Heart right ventricle (tissue), 16 donors: ENCODE data around the gene BTBD9. TPM values are rescaled to one million over a fixed set of nuclear protein-coding genes. Genes with fewer than 3 reads are reported as not detected.

Experiments used
- ATAC-seq, 8 donors: fragments of 200-7000 bp; cut with Tn5 transposase; one replicate each; pipeline ENCODE4 v1.9.1; 2020; ENCODE audit warnings: mild to moderate bottlenecking in 8 of 8, moderate library complexity in 8 of 8, moderate number of reproducible peaks in 1 of 8
- DNase-seq, 2 donors: peaks; one replicate each; pipeline ENCODE4 v3.0.0-alpha.2; 2020
- H3K27ac ChIP-seq, 10 donors: fragments of 200-600 bp; sonication (generic) in 2 of 10; one replicate each; pipeline versions ENCODE4 v1.5.0 to v1.8.0; 2020 to 2022; ENCODE audit warnings: mild to moderate bottlenecking in 3 of 10
- H3K27me3 ChIP-seq, 7 donors: fragments of 200-600 bp; one replicate each; pipeline ENCODE4 v1.8.0; 2021 to 2022; ENCODE audit warnings: mild to moderate bottlenecking in 2 of 7
- H3K36me3 ChIP-seq, 9 donors: fragments of 200-600 bp; sonication (generic) in 1 of 9; one replicate each; pipeline versions ENCODE4 v1.5.0 to v1.8.0; 2020 to 2022; ENCODE audit warnings: mild to moderate bottlenecking in 2 of 9
- H3K4me1 ChIP-seq, 9 donors: fragments of 200-600 bp; sonication (generic) in 1 of 9; one replicate each; pipeline versions ENCODE4 v1.5.0 to v1.8.0; 2020 to 2022; ENCODE audit warnings: mild to moderate bottlenecking in 4 of 9
- H3K4me3 ChIP-seq, 10 donors: fragments of 200-600 bp; sonication (generic) in 2 of 10; one replicate each; pipeline versions ENCODE4 v1.5.0 to v1.8.0; 2020 to 2022; ENCODE audit warnings: mild to moderate bottlenecking in 7 of 10, moderate library complexity in 2 of 10
- H3K9me3 ChIP-seq, 11 donors: fragments of 200-600 bp in 10 of 11; sonication (generic) in 2 of 11; one replicate each; pipeline versions ENCODE4 v1.5.0 to v1.8.0; 2013 to 2022; ENCODE audit warnings: mild to moderate bottlenecking in 2 of 11, control low read depth in 1 of 11, moderate library complexity in 1 of 11
- CTCF ChIP-seq, 9 donors: fragments of 200-600 bp; sonication (generic) in 2 of 9; IDR thresholded peaks; one replicate each; pipeline versions ENCODE4 v1.5.0 to v1.8.0; 2021 to 2022; ENCODE audit warnings: antibody characterized with exemption in 9 of 9, mild to moderate bottlenecking in 5 of 9, moderate library complexity in 1 of 9
- WGBS, 2 donors: extraction: QIAGEN DNeasy Blood & Tissue Kit; methylation state at CpG; one replicate each; pipeline ENCODE4 v1.1.7; 2013; ENCODE audit warnings: inconsistent platforms in 1 of 2; 5-methylcytosine and 5-hydroxymethylcytosine counted together
- intact Hi-C, 10 donors: fragments of 100-400 bp; cut with DNase I; formaldehyde crosslinking; loops; one replicate each; pipeline versions ENCODE4 v1.11.1 to v1.14.2; 2022
- polyA plus RNA-seq, 2 donors: library from polyadenylated mRNA; stranded (reverse); fragments of 200-250 nt; gene quantifications; one replicate each; pipeline ENCODE4 v1.2.3, GENCODE V29; 2013
- total RNA-seq, 10 donors: library from RNA; stranded (reverse); fragmentation: NEBNext Ultra II Directional in 3 of 10; extraction: Animal tissue kit (Norgen Biotek cat#: 25700) in 3 of 10; gene quantifications; one replicate each; pipeline versions ENCODE4 v1.2.1 to v1.2.4, GENCODE V29; 2021 to 2023
- donor health status: Arrhythmogenic right ventricular cardiomyopathy.
- donor health status: ischemic (EF 13 %, LVEDD 7.1; RV severe dilation, severe dysfunction).
- donor health status: healthy with polysubstance abuse.
- donor health status: DM: no; HTN: yes; CAD: no.
- donor health status: DM: no; HTN: no; CAD: no.
- donor health status: ischemic (EF 25% LVEDD 6.9; RV normal size, moderate dysfunction).
- donor health status: ischemic (EF 25% LVEDD 5.7; RV mildly dilated, moderate dysfunction).
- donor health status: healthy.
- donor health status: DM: yes; HTN: yes; CAD: no.
- donor health status: Ischemic cardiomyopathy.
- donor health status: ischemic (EF 35%, LVEDD 5.7; RV mildly dilated, moderate dysfunction).
- donor health status: nonischemic (EF 11% LVEDD 7.7; RV severe dilation, severe dysfunction).
- donor health status: DM: yes; HTN: yes; CAD: no.
- donor health status: PGD.
- donor health status: ischemic (EF 29% LVEDD 5.4; RV normal size, mild dysfunction).
- donor health status: nonischemic (EF 23%, LVEDD 6.1; RV moderate dilation, normal function).

The BTBD9 gene
- total and polyA plus RNA-seq, 12 donors, result 4.2 to 27.7 (median 18.3) TPM

GRCh38 chr6:38555606-38556005 is 84.1 kb downstream of the BTBD9 start:
- Histone ChIP-seq H3K27me3 (no peaks in the 10 kb centered on the region), H3K36me3 (no peaks in the 10 kb centered on the region), H3K4me1 (peaks cover 0 to 8% (median 0%) of the 10 kb centered on the region in 9 donors), H3K9me3 (no peaks in the 10 kb centered on the region), H3K4me3 (no peak overlapping the region), H3K27ac (no peak overlapping the region)
- 81 to 85% methylated on average over 3 of the region's 3 CpGs for WGBS, 2 donors
- no peak for DNase-seq
- ATAC-seq, result no peak
- TF ChIP-seq CTCF (IDR thresholded peaks at IDR 0.05), result no peak
- intact Hi-C loops, result no loop called here

GRCh38 chr6:38554700-38555413 is 84.9 kb downstream of the BTBD9 start:
- ATAC-seq, result peak in 1 of 8 donors; percentile 50

GRCh38 chr6:38554014-38554413 is 85.7 kb downstream of the BTBD9 start:
- intact Hi-C loops, result no loop called here
- no peak for TF ChIP-seq CTCF (IDR thresholded peaks at IDR 0.05)
- no peaks in the 10 kb centered on the region for H3K36me3 ChIP-seq

More at GRCh38 chr6:38554700-38555413, 84.9 kb downstream of the BTBD9 start:
- no peak for DNase-seq
- H3K27me3 ChIP-seq, result no peaks in the 10 kb centered on the region
- WGBS, 2 donors, result 74 to 80% methylated on average over 4 of the region's 4 CpGs
- H3K9me3 ChIP-seq, result no peaks in the 10 kb centered on the region
- H3K4me3 ChIP-seq, result no peak overlapping the region
- H3K4me1 ChIP-seq, result peaks cover 0 to 8% (median under 1%) of the 10 kb centered on the region in 9 donors
- H3K27ac ChIP-seq, result no peak overlapping the region
- intact Hi-C loops, result no loop called here
- no peaks in the 10 kb centered on the region for H3K36me3 ChIP-seq
- no peak for TF ChIP-seq CTCF (IDR thresholded peaks at IDR 0.05)

GRCh38 chr6:38552121-38552520 is 87.6 kb downstream of the BTBD9 start:
- no peak for TF ChIP-seq CTCF (IDR thresholded peaks at IDR 0.05)
- intact Hi-C loops, result no loop called here
- no peak for DNase-seq
- Histone ChIP-seq H3K27me3 (no peaks in the 10 kb centered on the region), H3K9me3 (no peaks in the 10 kb centered on the region), H3K4me1 (peaks cover 0 to 21% (median 4%) of the 10 kb centered on the region in 9 donors), H3K36me3 (peaks cover 0 to 3% (median 0%) of the 10 kb centered on the region in 9 donors), H3K4me3 (no peak overlapping the region), H3K27ac (no peak overlapping the region)
- WGBS, 2 donors, result 86 to 95% methylated on average over 3 of the region's 3 CpGs
- ATAC-seq, result peak in 3 of 8 donors; percentile 16 to 53 (median 43)

More at GRCh38 chr6:38554014-38554413, 85.7 kb downstream of the BTBD9 start:
- H3K9me3 ChIP-seq, result no peaks in the 10 kb centered on the region
- DNase-seq, result no peak
- no peak overlapping the region for H3K27ac ChIP-seq
- peaks cover 0 to 16% (median 4%) of the 10 kb centered on the region in 9 donors for H3K4me1 ChIP-seq
- no peak for ATAC-seq
- H3K27me3 ChIP-seq, result no peaks in the 10 kb centered on the region
- no peak overlapping the region for H3K4me3 ChIP-seq
